HCT116 (cell line): ENCODE data around the gene REEP5. TPM values are rescaled to one million over a fixed set of nuclear protein-coding genes. Genes with fewer than 3 reads are reported as not detected.
"Not testable (repeated sequence)": the region's sequence is repeated elsewhere in the genome, so short reads cannot be mapped to it uniquely, and the experiment has no call there.

ENCODE experiments used
- ATAC-seq: fragments of 200-7000 bp; cut with Tn5 transposase; 2 replicates; pipeline ENCODE4 v1.9.1; 2020; ENCODE audit warnings: mild to moderate bottlenecking, moderate library complexity
- BruUV-seq: library from RNA; stranded (reverse); fragments of 400-500 nt; replicated peaks from 2 replicates; lab custom pipeline; 2021; lab: Mats Ljungman, UMichigan
- CTCF ChIA-PET: fragments of 300-600 bp; sonication (Branson Sonifier 250); formaldehyde crosslinking; loops from one replicate; lab custom pipeline; 2021; ENCODE audit warnings: antibody characterized with exemption; lab: Charles Lee
- POLR2A ChIA-PET: fragments of 300-600, 350-600 bp; sonication (Branson Sonifier 250); formaldehyde crosslinking; loops from one replicate; lab custom pipeline; 2021; ENCODE audit warnings: antibody characterized with exemption; lab: Charles Lee
- RAD21 ChIA-PET, 2 experiments: fragments of 300-600 bp; sonication (Branson Sonifier 250); formaldehyde crosslinking; loops; one replicate each; lab custom pipeline; 2023; ENCODE audit warnings: low total read pairs in 2 of 2; ENCODE audit not compliant: uncharacterized antibody in 2 of 2, unreplicated experiment in 2 of 2, low non-redundant PET in 1 of 2; lab: Charles Lee
- DNase-seq: peaks from one replicate; pipeline ENCODE4 v3.0.0-alpha.2; 2010; ENCODE audit warnings: low read depth, low spot score
- H2AFZ ChIP-seq: fragments of 200-600 bp; shearing (Covaris generic), sonication (generic); 2 replicates; pipeline ENCODE4 v1.6.1; 2017; ENCODE audit warnings: low read depth, mixed run types, mixed read lengths, antibody characterized with exemption, low read length; ENCODE audit not compliant: poor library complexity, severe bottlenecking
- H3K27ac ChIP-seq: 2 replicates; pipeline ENCODE4 v1.5.1; 2012; ENCODE audit warnings: low read depth, low read length
- H3K27me3 ChIP-seq: fragments of 200-600 bp; sonication (generic); 2 replicates; pipeline ENCODE4 v1.6.1; 2016; ENCODE audit warnings: mixed run types, low read length, mixed read lengths; ENCODE audit not compliant: insufficient read depth
- H3K36me3 ChIP-seq, 2 experiments: fragments of 200-500 bp in 1 of 2; fragments of 200-600 bp in 1 of 2; sonication (Bioruptor generic) in 1 of 2; sonication (generic) in 1 of 2; 2 replicates each; pipeline versions ENCODE4 v1.5.1 to v1.6.1; 2014 to 2016; ENCODE audit warnings: low read length in 2 of 2, inconsistent platforms in 1 of 2, mixed read lengths in 1 of 2, mixed run types in 1 of 2; ENCODE audit not compliant: insufficient read depth in 2 of 2, control insufficient read depth in 1 of 2
- H3K4me1 ChIP-seq, 2 experiments: fragments of 200-600 bp in 1 of 2; sonication (generic) in 1 of 2; 2 replicates each; pipeline versions ENCODE4 v1.5.1 to v1.6.1; 2012 to 2017; ENCODE audit warnings: low read length in 2 of 2, inconsistent platforms in 1 of 2, mild to moderate bottlenecking in 1 of 2, mixed read lengths in 1 of 2, mixed run types in 1 of 2, moderate library complexity in 1 of 2; ENCODE audit not compliant: insufficient read depth in 2 of 2, control insufficient read depth in 1 of 2
- H3K4me2 ChIP-seq: fragments of 200-600 bp; sonication (generic); 2 replicates; pipeline ENCODE4 v1.6.1; 2017; ENCODE audit warnings: mixed run types, low read length, mixed read lengths
- H3K4me3 ChIP-seq, 2 experiments: fragments of 200-600 bp in 1 of 2; sonication (generic) in 1 of 2; replicated peaks in 1 of 2; 2 replicates each; pipeline ENCODE4 v1.5.1; 2011 to 2016; ENCODE audit warnings: low read length in 2 of 2, control low read depth in 1 of 2, low read depth in 1 of 2, mild to moderate bottlenecking in 1 of 2, mixed read lengths in 1 of 2, mixed run types in 1 of 2
- H3K79me2 ChIP-seq: fragments of 200-600 bp; sonication (generic); 2 replicates; pipeline ENCODE4 v1.6.1; 2017; ENCODE audit warnings: mild to moderate bottlenecking, mixed run types, low read length, moderate library complexity, mixed read lengths; ENCODE audit not compliant: insufficient read depth
- H3K9ac ChIP-seq: fragments of 200-600 bp; sonication (generic); 2 replicates; pipeline ENCODE4 v1.6.1; 2016; ENCODE audit warnings: low read length, mixed read lengths
- H3K9me2 ChIP-seq: fragments of 200-600 bp; sonication (generic), shearing (Covaris generic); 2 replicates; pipeline ENCODE4 v1.6.1; 2017; ENCODE audit warnings: mixed run types, mild to moderate bottlenecking, moderate library complexity; ENCODE audit not compliant: insufficient read depth
- H3K9me3 ChIP-seq, 2 experiments: fragments of 200-500 bp in 1 of 2; fragments of 200-600 bp in 1 of 2; sonication (Bioruptor generic) in 1 of 2; sonication (generic) in 1 of 2; 2 replicates each; pipeline ENCODE4 v1.6.1; 2014 to 2017; ENCODE audit warnings: low read length in 2 of 2, mixed read lengths in 2 of 2, inconsistent platforms in 1 of 2, low read depth in 1 of 2, mild to moderate bottlenecking in 1 of 2, mixed run types in 1 of 2, moderate library complexity in 1 of 2; ENCODE audit not compliant: control insufficient read depth in 1 of 2, insufficient read depth in 1 of 2
- H4K20me1 ChIP-seq: fragments of 200-600 bp; sonication (generic), shearing (Covaris generic); 2 replicates; pipeline ENCODE4 v1.6.1; 2017; ENCODE audit warnings: mixed run types, mild to moderate bottlenecking, moderate library complexity; ENCODE audit not compliant: insufficient read depth
- CBX3 ChIP-seq: IDR thresholded peaks from 2 replicates; pipeline ENCODE4 v1.6.1; 2012; ENCODE audit warnings: low read depth
- EGR1 ChIP-seq: IDR thresholded peaks from 2 replicates; pipeline ENCODE4 v1.6.1; 2012; ENCODE audit warnings: low read depth
- ELF1 ChIP-seq: IDR thresholded peaks from 2 replicates; pipeline ENCODE4 v1.6.1; 2012; ENCODE audit warnings: low read depth, borderline replicate concordance
- EZH2phosphoT487 ChIP-seq: fragments of 200-600 bp; IDR thresholded peaks from 2 replicates; pipeline ENCODE4 v1.6.1; 2018; ENCODE audit warnings: antibody characterized with exemption, borderline replicate concordance
- POLR2A ChIP-seq: IDR thresholded peaks from 2 replicates; pipeline ENCODE4 v1.7.0; 2011; ENCODE audit warnings: borderline replicate concordance; ENCODE audit not compliant: insufficient read depth, insufficient read length; ENCODE audit errors: extremely low read depth
- SIN3A ChIP-seq: IDR thresholded peaks from 2 replicates; pipeline ENCODE4 v1.6.1; 2012; ENCODE audit warnings: low read depth
- SP1 ChIP-seq: IDR thresholded peaks from 2 replicates; pipeline ENCODE4 v1.6.1; 2012; ENCODE audit warnings: low read depth
- TCF7L2 ChIP-seq: IDR thresholded peaks from 2 replicates; pipeline ENCODE4 v1.7.0; 2011; ENCODE audit warnings: borderline replicate concordance, inconsistent platforms; ENCODE audit not compliant: insufficient read depth, insufficient read length; ENCODE audit errors: extremely low read depth
- YY1 ChIP-seq: IDR thresholded peaks from 2 replicates; pipeline ENCODE4 v1.6.1; 2011; ENCODE audit warnings: low read length, low read depth, moderate library complexity, mild to moderate bottlenecking; ENCODE audit not compliant: insufficient replicate concordance; ENCODE audit errors: extremely low read depth
- ZFX ChIP-seq: fragments of 450-650 bp; IDR thresholded peaks from 2 replicates; pipeline ENCODE4 v1.6.1; 2017
- ZNF274 ChIP-seq: fragments of 200-500 bp; sonication (Bioruptor generic); IDR thresholded peaks from 2 replicates; pipeline ENCODE4 v1.6.1; 2014; ENCODE audit warnings: mild to moderate bottlenecking, low read depth, low read length, inconsistent platforms
- intact Hi-C: fragments of 100-400 bp; cut with micrococcal nuclease; formaldehyde crosslinking; loops from 2 replicates; pipeline ENCODE4 v1.10.0; 2022
- total RNA-seq: library from RNA; stranded (reverse); gene quantifications from one replicate; pipeline ENCODE4 v1.2.1, GENCODE V29; 2021; ENCODE audit not compliant: unreplicated experiment
- TF ChIP-seq, protein P1 (sequence below): IDR thresholded peaks from 2 replicates; pipeline ENCODE4 v1.6.1; 2012

Gene REEP5
- total RNA-seq, 1 experiment from 2014 or later = 71.7 TPM

DNA sequence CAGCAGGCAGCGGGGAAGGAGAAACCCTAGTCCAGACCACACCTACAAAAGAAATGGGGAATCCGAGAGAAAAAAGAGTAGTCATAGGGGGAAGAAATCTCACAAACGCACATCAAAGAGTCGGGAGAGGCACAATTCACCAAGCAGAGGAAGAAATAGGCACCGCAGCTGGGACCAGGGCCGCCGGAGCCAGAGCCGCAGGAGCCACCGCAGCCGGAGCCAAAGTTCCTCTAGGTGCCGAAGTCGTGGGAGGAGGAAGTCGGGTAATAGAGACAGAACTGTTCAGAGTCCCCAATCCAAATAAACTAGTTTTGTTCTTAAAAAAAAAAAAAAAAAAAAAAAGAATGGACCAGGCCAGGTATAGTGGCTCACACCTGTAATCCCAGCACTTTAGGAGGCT is 29.3 kb downstream of the REEP5 start:
- Histone ChIP-seq H3K9me2 (no peaks in the 10 kb centered on the region), H3K4me1 (peaks cover 7 to 9% of the 10 kb centered on the region in 2 experiments; a peak in 3 of 4 replicates), H3K79me2 (peaks cover 15% of the 10 kb centered on the region; the same call in 1 of the 2 replicates), H3K9me3 (no peaks in the 10 kb centered on the region), H3K36me3 (peaks cover 0 to 8% of the 10 kb centered on the region in 2 experiments; a peak in 1 of 4 replicates), H3K9ac (no peak overlapping the region), H2AFZ (no peak overlapping the region), H3K27ac (no peak overlapping the region), H3K4me2 (no peak overlapping the region), H3K27me3 (no peaks in the 10 kb centered on the region), H4K20me1 (peaks cover 5% of the 10 kb centered on the region), H3K4me3 (no peak overlapping the region)
- POLR2A ChIA-PET = no interaction called here
- TF ChIP-seq EGR1 (no peak), YY1 (no peak), ELF1 (no peak), EZH2phosphoT487 (no peak), CBX3 (no peak), POLR2A (no peak), SP1 (no peak), SIN3A (no peak), TCF7L2 (no peak), ZNF274 (no peak), ZFX (no peak)
- TF ChIP-seq, protein P1, sequence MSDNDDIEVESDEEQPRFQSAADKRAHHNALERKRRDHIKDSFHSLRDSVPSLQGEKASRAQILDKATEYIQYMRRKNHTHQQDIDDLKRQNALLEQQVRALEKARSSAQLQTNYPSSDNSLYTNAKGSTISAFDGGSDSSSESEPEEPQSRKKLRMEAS = no peak
- ATAC-seq (no peak), DNase-seq (no peak)
- no TSS peak for BruUV-seq
- CTCF ChIA-PET = no interaction called here
- intact Hi-C loops = no loop called here
- RAD21 ChIA-PET = no interaction called here

GRCh38 chr5:112892066-112892465 is 30.0 kb downstream of the REEP5 start:
- H3K9me3 ChIP-seq, H3K27ac ChIP-seq, RAD21 ChIA-PET, H3K4me1 ChIP-seq, H3K36me3 ChIP-seq, H2AFZ ChIP-seq, CTCF ChIA-PET, H3K9me2 ChIP-seq, BruUV-seq, H3K4me2 ChIP-seq, H3K9ac ChIP-seq, H4K20me1 ChIP-seq, H3K4me3 ChIP-seq, H3K27me3 ChIP-seq, POLR2A ChIA-PET, intact Hi-C loops, DNase-seq, ATAC-seq: not testable (repeated sequence)
- H3K79me2 ChIP-seq = peaks cover 13% of the 10 kb centered on the region; the same call in 1 of the 2 replicates
